Breast epithelium (tissue), 4 donors: ENCODE measurements around the gene LCAT. TPM values are rescaled to one million over a fixed set of nuclear protein-coding genes. Genes with fewer than 3 reads are reported as not detected.

Experiments
- DNase-seq, 2 donors: peaks; one replicate each; pipeline ENCODE4 v3.0.0-alpha.2; 2019; ENCODE audit warnings: low spot score in 2 of 2
- H3K27ac ChIP-seq, 2 donors: fragments of 200-600 bp; sonication (generic) in 1 of 2; one replicate each; pipeline ENCODE4 v1.5.1; 2016 to 2019; ENCODE audit warnings: mild to moderate bottlenecking in 1 of 2
- H3K27me3 ChIP-seq, 2 donors: fragments of 200-600 bp; sonication (generic) in 1 of 2; one replicate each; pipeline versions ENCODE4 v1.5.1 to v1.6.0; 2017 to 2019; ENCODE audit warnings: control low read depth in 1 of 2, mild to moderate bottlenecking in 1 of 2
- H3K36me3 ChIP-seq: fragments of 200-600 bp; one replicate; pipeline ENCODE4 v1.5.1; 2019
- H3K4me1 ChIP-seq, 2 donors: fragments of 200-600 bp; sonication (generic); one replicate each; pipeline ENCODE4 v1.5.1; 2016 to 2019; ENCODE audit warnings: control low read depth in 1 of 2
- H3K4me3 ChIP-seq, 3 donors: fragments of 200-600 bp; sonication (generic); 1 replicate in 2 of 3; 2 replicates in 1 of 3; pipeline ENCODE4 v1.5.1; 2016 to 2019; ENCODE audit warnings: mild to moderate bottlenecking in 3 of 3, moderate library complexity in 2 of 3
- H3K9me3 ChIP-seq, 2 donors: fragments of 200-600 bp; sonication (generic) in 1 of 2; one replicate each; pipeline ENCODE4 v1.5.1; 2016 to 2019; ENCODE audit warnings: control low read depth in 1 of 2
- POLR2A ChIP-seq: fragments of 450-650 bp; IDR thresholded peaks from one replicate; pipeline ENCODE4 v1.6.1; 2016; ENCODE audit warnings: antibody characterized with exemption, mild to moderate bottlenecking, moderate library complexity
- POLR2AphosphoS5 ChIP-seq, 3 donors: sonication (generic); formaldehyde crosslinking; IDR thresholded peaks; one replicate each; pipeline ENCODE4 v1.6.1; 2017; ENCODE audit warnings: antibody characterized with exemption in 3 of 3
- intact Hi-C: fragments of 100-400 bp; cut with DNase I; formaldehyde crosslinking; loops from one replicate; pipeline ENCODE4 v1.15.1; 2023; ENCODE audit warnings: low total_unique reads
- total RNA-seq, 3 donors: library from RNA; depleted of rRNA; stranded (reverse); fragments of >200 nt; gene quantifications; one replicate each; pipeline ENCODE4 v1.1.0, GENCODE V29; 2016
- TF ChIP-seq, protein P1 (sequence below), 3 donors: fragments of 450-650 bp; IDR thresholded peaks; one replicate each; pipeline ENCODE4 v1.5.1; 2016 to 2017; ENCODE audit warnings: antibody characterized with exemption in 3 of 3, mild to moderate bottlenecking in 3 of 3, moderate library complexity in 3 of 3

LCAT gene
- total RNA-seq, 3 donors from 2014 or later: 11.8 to 18.6 (median 15.4) TPM

DNA sequence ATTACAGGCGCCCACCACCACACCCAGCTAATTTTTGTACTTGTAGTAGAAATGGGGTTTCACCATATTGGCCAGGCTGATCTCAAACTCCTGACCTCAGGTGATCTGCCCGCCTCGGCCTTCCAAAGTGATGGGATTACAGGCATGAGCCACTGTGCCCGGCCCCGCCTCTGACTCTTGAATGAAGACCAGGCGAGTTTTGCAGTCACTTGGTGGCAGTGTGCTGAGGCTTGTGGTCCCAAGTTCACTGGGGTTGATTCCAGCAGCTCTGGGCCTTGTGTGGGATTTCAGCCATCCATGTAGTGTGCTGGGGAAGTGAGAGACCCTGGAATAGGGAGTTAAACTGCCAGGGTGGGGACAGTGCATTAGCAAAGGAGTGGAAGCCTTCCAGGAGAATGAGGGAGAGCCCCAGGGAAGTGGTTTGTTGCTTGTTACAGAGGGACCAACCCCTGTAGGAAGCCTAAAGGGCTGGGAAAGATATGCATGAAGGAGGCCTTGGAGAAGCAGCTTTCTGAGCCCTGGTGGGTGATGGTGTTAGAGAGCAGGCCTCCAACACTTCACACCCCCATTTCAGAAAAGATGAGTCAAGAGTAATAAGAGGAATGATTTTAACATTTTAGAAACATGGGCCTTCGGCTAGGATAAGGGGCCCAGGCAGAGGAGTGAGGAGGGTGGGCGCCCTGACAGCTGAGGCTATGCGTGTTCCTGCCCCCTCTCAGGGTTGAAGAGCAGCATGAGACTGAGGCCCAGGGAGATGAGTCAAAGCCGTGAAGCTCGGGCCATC, 36.3 kb downstream of the LCAT start:
- intact Hi-C loops: no loop called here
- no peak for TF ChIP-seq POLR2A
- TF ChIP-seq, protein P1, sequence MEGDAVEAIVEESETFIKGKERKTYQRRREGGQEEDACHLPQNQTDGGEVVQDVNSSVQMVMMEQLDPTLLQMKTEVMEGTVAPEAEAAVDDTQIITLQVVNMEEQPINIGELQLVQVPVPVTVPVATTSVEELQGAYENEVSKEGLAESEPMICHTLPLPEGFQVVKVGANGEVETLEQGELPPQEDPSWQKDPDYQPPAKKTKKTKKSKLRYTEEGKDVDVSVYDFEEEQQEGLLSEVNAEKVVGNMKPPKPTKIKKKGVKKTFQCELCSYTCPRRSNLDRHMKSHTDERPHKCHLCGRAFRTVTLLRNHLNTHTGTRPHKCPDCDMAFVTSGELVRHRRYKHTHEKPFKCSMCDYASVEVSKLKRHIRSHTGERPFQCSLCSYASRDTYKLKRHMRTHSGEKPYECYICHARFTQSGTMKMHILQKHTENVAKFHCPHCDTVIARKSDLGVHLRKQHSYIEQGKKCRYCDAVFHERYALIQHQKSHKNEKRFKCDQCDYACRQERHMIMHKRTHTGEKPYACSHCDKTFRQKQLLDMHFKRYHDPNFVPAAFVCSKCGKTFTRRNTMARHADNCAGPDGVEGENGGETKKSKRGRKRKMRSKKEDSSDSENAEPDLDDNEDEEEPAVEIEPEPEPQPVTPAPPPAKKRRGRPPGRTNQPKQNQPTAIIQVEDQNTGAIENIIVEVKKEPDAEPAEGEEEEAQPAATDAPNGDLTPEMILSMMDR (IDR thresholded peaks at IDR 0.05): no peak
- H3K4me1 ChIP-seq: no peaks in the 10 kb centered on the region
- no peaks in the 10 kb centered on the region for H3K27me3 ChIP-seq
- no peak overlapping the region for H3K4me3 ChIP-seq
- H3K9me3 ChIP-seq: no peaks in the 10 kb centered on the region
- no peak overlapping the region for H3K27ac ChIP-seq
- no peaks in the 10 kb centered on the region for H3K36me3 ChIP-seq
- DNase-seq: no peak

DNA sequence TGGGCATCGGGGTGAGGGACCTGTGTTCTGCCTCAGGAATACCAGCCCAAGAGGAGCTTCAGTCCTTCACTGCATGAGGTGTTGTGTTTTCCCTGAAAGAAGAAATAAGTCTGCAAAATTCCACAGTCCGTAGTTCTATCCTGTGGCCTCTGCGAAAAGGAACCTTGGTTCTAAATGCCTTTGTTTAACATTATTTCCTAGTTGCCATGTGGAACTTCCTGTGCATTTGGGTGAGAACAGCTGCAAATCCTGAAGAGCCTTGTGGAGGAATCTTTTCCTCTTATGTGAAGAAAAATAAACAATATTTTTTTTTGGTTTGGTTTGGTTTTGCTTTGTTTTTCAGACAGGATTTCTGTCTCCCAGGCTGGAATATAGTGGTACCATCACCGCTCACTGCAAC, 41.1 kb downstream of the LCAT start:
- H3K4me3 ChIP-seq: no peak overlapping the region
- no peaks in the 10 kb centered on the region for H3K4me1 ChIP-seq
- TF ChIP-seq POLR2AphosphoS5 (IDR thresholded peaks at IDR 0.05) (no peak), POLR2A (no peak)
- TF ChIP-seq, protein P1 (IDR thresholded peaks at IDR 0.05): no peak
- no peaks in the 10 kb centered on the region for H3K9me3 ChIP-seq
- intact Hi-C loops: no loop called here
- DNase-seq: no peak
- H3K36me3 ChIP-seq: no peaks in the 10 kb centered on the region
- H3K27me3 ChIP-seq: no peaks in the 10 kb centered on the region
- H3K27ac ChIP-seq: no peak overlapping the region

DNA sequence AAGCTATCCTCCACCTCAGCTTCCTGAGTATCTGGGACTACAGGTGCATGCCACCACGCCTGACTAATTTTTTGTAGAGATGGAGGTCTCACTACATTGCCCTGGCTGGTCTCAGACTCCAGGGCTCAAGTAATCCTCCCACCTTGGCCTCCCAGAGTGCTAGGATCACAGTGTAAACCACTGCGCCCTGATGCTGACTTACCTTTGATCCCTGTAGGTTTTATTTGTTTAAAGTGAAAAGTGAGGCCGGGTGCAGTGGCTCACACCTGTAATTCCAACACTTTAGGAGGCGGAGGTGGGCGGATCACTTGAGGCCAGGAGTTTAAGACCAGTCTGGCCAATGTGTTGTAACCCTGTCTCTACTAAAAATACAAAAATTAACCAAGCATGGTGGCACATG, 42.2 kb downstream of the LCAT start:
- Histone ChIP-seq H3K9me3 (no peaks in the 10 kb centered on the region), H3K4me1 (no peaks in the 10 kb centered on the region), H3K27ac (no peak overlapping the region), H3K27me3 (no peaks in the 10 kb centered on the region), H3K36me3 (no peaks in the 10 kb centered on the region), H3K4me3 (no peak overlapping the region)
- intact Hi-C loops: no loop called here
- DNase-seq: no peak
- TF ChIP-seq, protein P1 (IDR thresholded peaks at IDR 0.05): no peak
- no peak for TF ChIP-seq POLR2AphosphoS5 (IDR thresholded peaks at IDR 0.05)
- no peak for TF ChIP-seq POLR2A

DNA sequence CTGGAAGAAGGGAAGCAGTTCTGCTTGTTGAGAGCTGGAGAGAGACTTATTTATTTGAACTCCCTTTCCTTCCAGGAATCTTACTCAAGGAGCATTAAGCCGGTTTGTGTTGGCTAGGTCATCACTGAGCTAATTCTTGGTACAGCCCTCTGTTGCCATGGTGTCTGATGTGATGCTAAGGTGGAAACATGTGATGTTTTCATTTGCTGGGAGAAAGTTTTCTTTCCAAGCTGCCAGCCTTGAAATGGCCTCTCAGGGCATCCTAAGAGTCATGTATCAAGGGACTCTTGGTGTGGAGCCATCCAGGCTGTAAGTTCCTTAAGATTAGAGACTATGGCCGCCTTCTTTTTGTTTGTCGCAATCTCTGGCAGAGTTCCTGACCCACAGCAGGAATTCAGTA, 46.7 kb downstream of the LCAT start:
- TF ChIP-seq POLR2AphosphoS5 (IDR thresholded peaks at IDR 0.05) (no peak), POLR2A (no peak)
- TF ChIP-seq, protein P1 (IDR thresholded peaks at IDR 0.05): no peak
- Histone ChIP-seq H3K4me1 (peaks cover 0 to 8% of the 10 kb centered on the region in 2 donors), H3K27me3 (no peaks in the 10 kb centered on the region), H3K36me3 (no peaks in the 10 kb centered on the region), H3K27ac (peak overlapping the region; percentile 48 to 66), H3K4me3 (no peak overlapping the region), H3K9me3 (no peaks in the 10 kb centered on the region)
- peak in 1 of 2 donors; percentile 33 for DNase-seq
- intact Hi-C loops: no loop called here

DNA sequence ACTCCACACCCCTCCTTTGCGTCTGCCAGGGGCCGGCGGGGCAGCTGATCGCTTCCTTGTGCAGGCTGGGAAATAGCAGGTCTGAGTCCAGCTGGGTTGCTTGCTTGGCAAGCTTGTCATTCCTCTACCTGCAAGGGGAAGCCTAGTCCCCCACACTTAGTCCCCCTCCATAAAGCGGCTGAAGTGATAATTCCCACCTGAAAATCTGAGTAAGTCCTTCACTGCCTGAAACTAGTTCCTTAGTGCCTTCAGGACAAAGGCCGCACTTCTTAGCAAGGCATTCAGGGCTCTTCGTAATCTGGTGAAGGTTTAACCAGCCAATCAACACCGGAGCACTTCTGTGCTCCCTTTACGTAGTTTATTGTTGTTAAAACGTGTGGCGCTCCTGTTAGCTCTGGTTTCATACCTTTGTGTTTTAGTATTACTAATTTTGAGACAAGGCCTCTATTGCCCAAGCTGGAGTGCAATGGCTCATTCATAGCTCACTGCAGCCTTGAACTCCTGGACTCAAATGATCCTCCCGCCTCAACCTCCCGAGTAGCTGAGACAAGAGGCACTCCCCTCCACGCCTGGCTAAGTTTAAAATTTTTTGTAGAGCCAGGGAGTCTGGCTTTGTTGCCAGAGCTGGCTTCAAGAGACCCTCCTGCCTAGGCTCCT, 50.0 kb downstream of the LCAT start:
- intact Hi-C loops: loop anchor here (5.0 kb wide), 1 partner anchor 93 kb away; no protein-coding TSS in a partner anchor

More for the DNA sequence above, 50.0 kb downstream of the LCAT start:
- no peaks in the 10 kb centered on the region for H3K36me3 ChIP-seq
- H3K27ac ChIP-seq: peak overlapping the region; percentile 97 to 98
- no peaks in the 10 kb centered on the region for H3K9me3 ChIP-seq
- peak overlapping the region; percentile 95 to 98 (median 96) for H3K4me3 ChIP-seq
- no peaks in the 10 kb centered on the region for H3K27me3 ChIP-seq
- no peak for TF ChIP-seq POLR2A
- TF ChIP-seq, protein P1 (IDR thresholded peaks at IDR 0.05): no peak
- no peak for TF ChIP-seq POLR2AphosphoS5 (IDR thresholded peaks at IDR 0.05)
- peaks cover 0 to 8% of the 10 kb centered on the region in 2 donors for H3K4me1 ChIP-seq
- peak in 1 of 2 donors; percentile 35 for DNase-seq
